ENCODE data around the gene SFMBT2.

DNA sequence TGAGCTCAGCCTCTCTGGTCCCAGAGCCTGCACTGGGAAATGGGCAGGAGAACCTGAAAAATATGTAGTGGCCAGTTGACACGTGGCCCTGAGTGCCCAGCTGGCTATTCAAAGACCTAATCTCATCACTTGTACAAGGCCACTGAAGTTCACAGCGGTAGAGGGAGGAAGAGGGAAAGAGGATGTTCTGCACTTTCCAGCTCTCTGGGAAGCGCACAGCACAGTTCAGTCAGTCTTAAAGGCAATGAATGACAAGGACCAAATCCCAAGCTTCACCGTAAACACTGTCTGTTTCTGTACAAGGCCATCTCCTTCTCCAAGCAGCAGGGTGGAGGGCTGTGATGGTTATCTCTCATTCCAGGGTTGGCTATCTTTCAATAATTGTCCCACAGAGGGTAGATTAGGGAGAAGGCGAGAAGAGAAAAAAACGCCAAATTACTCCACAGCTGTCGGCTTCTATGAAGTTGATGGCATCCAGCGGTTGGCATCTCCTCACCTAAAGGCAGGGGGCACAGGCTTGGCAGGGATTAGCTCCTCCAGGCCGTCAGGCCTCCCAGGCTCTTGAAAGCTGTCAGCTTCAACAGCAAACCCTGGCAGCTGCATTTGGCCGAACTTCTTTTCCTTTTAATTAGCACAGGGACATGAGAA lies 10.6 kb downstream of the SFMBT2 start:
- TF ChIP-seq POLR2A (IDR thresholded peaks at IDR 0.05; ENCODE audit: low read depth, low read length) (no peak), CEBPB (IDR thresholded peaks at IDR 0.05; ENCODE audit: low read depth, low read length) (no peak), RFX5 (IDR thresholded peaks at IDR 0.05; ENCODE audit: low read depth, low read length) (no peak), SMC3 (IDR thresholded peaks at IDR 0.05; ENCODE audit: low read depth, low read length) (no peak), MXI1 (IDR thresholded peaks at IDR 0.05; ENCODE audit: borderline replicate concordance, low read depth, low read length) (no peak), RCOR1 (IDR thresholded peaks at IDR 0.05; ENCODE audit: insufficient replicate concordance, low read length) (no peak), MAFK (IDR thresholded peaks at IDR 0.05; ENCODE audit: low read depth, low read length) (no peak)
- TF ChIP-seq, protein P1, sequence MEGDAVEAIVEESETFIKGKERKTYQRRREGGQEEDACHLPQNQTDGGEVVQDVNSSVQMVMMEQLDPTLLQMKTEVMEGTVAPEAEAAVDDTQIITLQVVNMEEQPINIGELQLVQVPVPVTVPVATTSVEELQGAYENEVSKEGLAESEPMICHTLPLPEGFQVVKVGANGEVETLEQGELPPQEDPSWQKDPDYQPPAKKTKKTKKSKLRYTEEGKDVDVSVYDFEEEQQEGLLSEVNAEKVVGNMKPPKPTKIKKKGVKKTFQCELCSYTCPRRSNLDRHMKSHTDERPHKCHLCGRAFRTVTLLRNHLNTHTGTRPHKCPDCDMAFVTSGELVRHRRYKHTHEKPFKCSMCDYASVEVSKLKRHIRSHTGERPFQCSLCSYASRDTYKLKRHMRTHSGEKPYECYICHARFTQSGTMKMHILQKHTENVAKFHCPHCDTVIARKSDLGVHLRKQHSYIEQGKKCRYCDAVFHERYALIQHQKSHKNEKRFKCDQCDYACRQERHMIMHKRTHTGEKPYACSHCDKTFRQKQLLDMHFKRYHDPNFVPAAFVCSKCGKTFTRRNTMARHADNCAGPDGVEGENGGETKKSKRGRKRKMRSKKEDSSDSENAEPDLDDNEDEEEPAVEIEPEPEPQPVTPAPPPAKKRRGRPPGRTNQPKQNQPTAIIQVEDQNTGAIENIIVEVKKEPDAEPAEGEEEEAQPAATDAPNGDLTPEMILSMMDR (conservative IDR thresholded peaks at IDR 0.05; ENCODE audit: low read depth, low read length) = no peak
- TF ChIP-seq, protein P2, sequence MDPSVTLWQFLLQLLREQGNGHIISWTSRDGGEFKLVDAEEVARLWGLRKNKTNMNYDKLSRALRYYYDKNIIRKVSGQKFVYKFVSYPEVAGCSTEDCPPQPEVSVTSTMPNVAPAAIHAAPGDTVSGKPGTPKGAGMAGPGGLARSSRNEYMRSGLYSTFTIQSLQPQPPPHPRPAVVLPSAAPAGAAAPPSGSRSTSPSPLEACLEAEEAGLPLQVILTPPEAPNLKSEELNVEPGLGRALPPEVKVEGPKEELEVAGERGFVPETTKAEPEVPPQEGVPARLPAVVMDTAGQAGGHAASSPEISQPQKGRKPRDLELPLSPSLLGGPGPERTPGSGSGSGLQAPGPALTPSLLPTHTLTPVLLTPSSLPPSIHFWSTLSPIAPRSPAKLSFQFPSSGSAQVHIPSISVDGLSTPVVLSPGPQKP (IDR thresholded peaks at IDR 0.05; ENCODE audit: borderline replicate concordance, low read depth, low read length) = no peak
- TF ChIP-seq, protein P3, sequence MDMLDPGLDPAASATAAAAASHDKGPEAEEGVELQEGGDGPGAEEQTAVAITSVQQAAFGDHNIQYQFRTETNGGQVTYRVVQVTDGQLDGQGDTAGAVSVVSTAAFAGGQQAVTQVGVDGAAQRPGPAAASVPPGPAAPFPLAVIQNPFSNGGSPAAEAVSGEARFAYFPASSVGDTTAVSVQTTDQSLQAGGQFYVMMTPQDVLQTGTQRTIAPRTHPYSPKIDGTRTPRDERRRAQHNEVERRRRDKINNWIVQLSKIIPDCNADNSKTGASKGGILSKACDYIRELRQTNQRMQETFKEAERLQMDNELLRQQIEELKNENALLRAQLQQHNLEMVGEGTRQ (IDR thresholded peaks at IDR 0.05; ENCODE audit: low read depth, low read length) = no peak

Data from IMR-90 (cell line).